Astrocyte (in vitro differentiated cells and primary cell): ENCODE results near the gene BANP. TPM values are rescaled to one million over a fixed set of nuclear protein-coding genes. Genes with fewer than 3 reads are reported as not detected.
"Not testable (repeated sequence)": the region's sequence is repeated elsewhere in the genome, so short reads cannot be mapped to it uniquely, and the experiment has no call there.

Experiments used
- DNase-seq: peaks from one replicate; pipeline ENCODE4 v3.0.0-alpha.2; 2010; ENCODE audit warnings: low read depth
- FAIRE-seq: peaks from 2 replicates; lab custom pipeline; 2011; peaks lifted over from hg19 to GRCh38; lab: Jason Lieb, UNC
- H2AFZ ChIP-seq: 2 replicates; pipeline ENCODE4 v1.6.0; 2012; ENCODE audit warnings: low read depth, low read length, inconsistent platforms
- H3K27ac ChIP-seq: 2 replicates; pipeline ENCODE4 v1.5.1; 2011; ENCODE audit warnings: low read depth, low read length, inconsistent platforms
- H3K27me3 ChIP-seq: 2 replicates; pipeline ENCODE4 v1.6.0; 2011; ENCODE audit warnings: low read length, inconsistent platforms; ENCODE audit not compliant: insufficient read depth
- H3K36me3 ChIP-seq: 2 replicates; pipeline ENCODE4 v1.5.1; 2011; ENCODE audit warnings: low read length, inconsistent platforms; ENCODE audit not compliant: insufficient read depth
- H3K4me1 ChIP-seq: 2 replicates; pipeline ENCODE4 v1.5.1; 2011; ENCODE audit warnings: low read length, inconsistent platforms; ENCODE audit not compliant: insufficient read depth
- H3K4me2 ChIP-seq: 2 replicates; pipeline ENCODE4 v1.6.0; 2012; ENCODE audit warnings: low read length, inconsistent platforms
- H3K4me3 ChIP-seq: 2 replicates; pipeline ENCODE4 v1.5.1; 2011; ENCODE audit warnings: low read depth, mild to moderate bottlenecking, low read length, inconsistent platforms; ENCODE audit not compliant: insufficient read depth
- H3K79me2 ChIP-seq: 2 replicates; pipeline ENCODE4 v1.6.0; 2012; ENCODE audit warnings: mild to moderate bottlenecking, low read length, inconsistent platforms; ENCODE audit not compliant: insufficient read depth
- H3K9ac ChIP-seq: 2 replicates; pipeline ENCODE4 v1.6.0; 2012; ENCODE audit warnings: mild to moderate bottlenecking, low read length, inconsistent platforms
- H3K9me3 ChIP-seq: 2 replicates; pipeline ENCODE4 v1.5.1; 2012; ENCODE audit warnings: low read depth, mild to moderate bottlenecking, low read length, inconsistent platforms; ENCODE audit not compliant: insufficient read depth
- H4K20me1 ChIP-seq: 2 replicates; pipeline ENCODE4 v1.6.0; 2012; ENCODE audit warnings: low read length, inconsistent platforms; ENCODE audit not compliant: insufficient read depth
- H3K27ac Mint-ChIP-seq: one replicate; pipeline ENCODE4 v1.8.0; 2021; ENCODE audit warnings: mild to moderate bottlenecking, mixed read lengths; ENCODE audit not compliant: unreplicated experiment
- H3K27me3 Mint-ChIP-seq: one replicate; pipeline ENCODE4 v1.8.0; 2021; ENCODE audit warnings: low read depth, mixed read lengths; ENCODE audit not compliant: unreplicated experiment
- H3K36me3 Mint-ChIP-seq: one replicate; pipeline ENCODE4 v1.8.0; 2021; ENCODE audit warnings: low read depth, mixed read lengths; ENCODE audit not compliant: unreplicated experiment
- H3K4me1 Mint-ChIP-seq: one replicate; pipeline ENCODE4 v1.8.0; 2021; ENCODE audit warnings: low read depth, mixed read lengths; ENCODE audit not compliant: unreplicated experiment
- H3K4me3 Mint-ChIP-seq: one replicate; pipeline ENCODE4 v1.8.0; 2021; ENCODE audit warnings: mild to moderate bottlenecking, moderate library complexity, mixed read lengths; ENCODE audit not compliant: unreplicated experiment
- H3K9me3 Mint-ChIP-seq: one replicate; pipeline ENCODE4 v1.8.0; 2021; ENCODE audit warnings: mild to moderate bottlenecking, mixed read lengths; ENCODE audit not compliant: unreplicated experiment
- EZH2 ChIP-seq: IDR thresholded peaks from 2 replicates; pipeline ENCODE4 v1.6.1; 2012; ENCODE audit warnings: mild to moderate bottlenecking, low read length, inconsistent platforms; ENCODE audit not compliant: insufficient read depth
- total RNA-seq: library from RNA; stranded (reverse); gene quantifications from 2 replicates; pipeline ENCODE4 v1.2.1, GENCODE V29; 2021
- TF ChIP-seq, protein P1 (sequence below): IDR thresholded peaks from 2 replicates; pipeline ENCODE4 v1.5.1; 2011; ENCODE audit warnings: low read depth, mild to moderate bottlenecking, inconsistent platforms, low read length, moderate library complexity; ENCODE audit not compliant: insufficient read depth

BANP gene
- total RNA-seq, 1 donor from 2014 or later, result 28.9 TPM

DNA sequence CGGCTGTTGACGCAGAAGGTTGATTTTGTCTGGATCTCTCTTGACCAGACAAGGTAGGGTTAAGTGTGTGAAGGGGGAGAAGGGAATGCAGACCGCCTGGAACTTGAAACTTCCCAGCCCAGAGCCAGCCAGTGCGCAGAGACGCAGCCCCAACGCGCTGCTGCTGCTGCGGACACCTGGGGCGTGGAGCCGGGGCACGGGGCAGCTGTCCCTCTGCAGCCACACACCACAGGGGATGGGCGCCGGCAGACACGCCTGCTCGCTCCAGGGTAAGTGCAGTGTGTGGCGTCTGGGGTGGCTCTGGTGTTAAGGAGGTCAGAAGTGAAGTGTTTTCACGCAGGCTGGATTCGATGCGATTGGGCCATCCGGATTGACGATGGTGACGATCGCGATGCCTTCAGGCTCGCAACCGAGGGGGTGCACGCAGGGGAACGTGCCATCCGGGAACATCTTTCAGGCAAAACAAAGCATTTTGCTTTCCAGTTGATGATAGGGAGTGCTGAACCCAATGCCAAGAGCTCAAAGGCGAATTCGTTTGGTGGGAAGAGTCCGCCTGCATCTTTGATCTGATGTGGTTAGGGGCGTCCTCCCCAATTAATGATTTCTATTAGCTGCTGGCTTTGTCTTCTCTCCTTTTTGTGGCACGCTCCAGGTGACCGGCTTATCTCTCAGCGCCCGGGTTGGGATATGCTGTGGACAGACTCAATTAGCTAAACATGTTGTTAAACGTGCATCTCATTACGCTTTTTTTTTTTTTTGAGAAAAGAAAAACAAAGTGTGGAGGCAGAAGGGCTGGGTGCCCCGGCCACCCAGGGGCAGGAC, 149.8 kb downstream of the BANP start:
- not testable (repeated sequence) for H3K9me3 Mint-ChIP-seq

DNA sequence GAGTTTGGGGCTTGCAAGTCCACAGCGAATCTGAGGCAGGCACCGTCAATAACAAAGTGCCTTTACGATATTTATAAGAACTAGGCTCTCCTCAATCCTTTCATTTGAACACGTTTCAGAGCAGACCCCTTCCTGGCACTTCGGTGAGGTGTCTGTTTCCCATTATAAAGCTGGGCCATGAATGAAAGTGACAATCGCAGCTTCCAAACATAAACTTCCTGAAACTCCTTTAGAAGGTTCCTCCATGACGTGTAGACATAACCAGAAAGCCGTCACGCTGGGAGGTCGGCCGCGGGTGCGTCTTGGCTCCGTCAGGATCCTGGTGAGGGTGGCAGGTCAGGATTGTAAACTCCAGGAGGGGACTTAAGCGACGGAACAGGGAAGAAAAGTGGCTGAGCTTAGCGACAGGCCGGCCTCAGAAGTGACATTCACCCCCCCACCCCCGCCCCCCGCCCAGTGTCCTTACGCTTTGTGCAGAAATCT, 150.4 kb downstream of the BANP start:
- not testable (repeated sequence) for H3K79me2 ChIP-seq, H3K4me1 ChIP-seq, H3K9me3 Mint-ChIP-seq, FAIRE-seq, H3K27ac ChIP-seq, DNase-seq, H3K9me3 ChIP-seq, H3K4me3 Mint-ChIP-seq, H4K20me1 ChIP-seq, H3K36me3 Mint-ChIP-seq, H3K36me3 ChIP-seq, H3K27ac Mint-ChIP-seq, H2AFZ ChIP-seq, H3K9ac ChIP-seq, H3K4me3 ChIP-seq, H3K4me1 Mint-ChIP-seq
- peaks cover 27% of the 10 kb centered on the region for H3K27me3 Mint-ChIP-seq
- peak overlapping the region; percentile 70 for H3K4me2 ChIP-seq
- peaks cover 16% of the 10 kb centered on the region for H3K27me3 ChIP-seq

More for the DNA sequence above, 149.8 kb downstream of the BANP start:
- H3K27ac Mint-ChIP-seq, H4K20me1 ChIP-seq, H3K4me1 ChIP-seq, H3K9ac ChIP-seq, H2AFZ ChIP-seq, H3K36me3 ChIP-seq, H3K79me2 ChIP-seq, H3K27ac ChIP-seq, H3K4me1 Mint-ChIP-seq, H3K36me3 Mint-ChIP-seq, H3K4me3 Mint-ChIP-seq, DNase-seq: not testable (repeated sequence)
- peaks cover 27% of the 10 kb centered on the region for H3K27me3 Mint-ChIP-seq
- Histone ChIP-seq H3K27me3 (peaks cover 16% of the 10 kb centered on the region), H3K4me2 (peak overlapping the region; percentile 70), H3K9me3 (peaks cover 13% of the 10 kb centered on the region), H3K4me3 (peak overlapping the region; percentile 1)
- peak; percentile 43 for FAIRE-seq
- peak; percentile 49 for TF ChIP-seq EZH2

DNA sequence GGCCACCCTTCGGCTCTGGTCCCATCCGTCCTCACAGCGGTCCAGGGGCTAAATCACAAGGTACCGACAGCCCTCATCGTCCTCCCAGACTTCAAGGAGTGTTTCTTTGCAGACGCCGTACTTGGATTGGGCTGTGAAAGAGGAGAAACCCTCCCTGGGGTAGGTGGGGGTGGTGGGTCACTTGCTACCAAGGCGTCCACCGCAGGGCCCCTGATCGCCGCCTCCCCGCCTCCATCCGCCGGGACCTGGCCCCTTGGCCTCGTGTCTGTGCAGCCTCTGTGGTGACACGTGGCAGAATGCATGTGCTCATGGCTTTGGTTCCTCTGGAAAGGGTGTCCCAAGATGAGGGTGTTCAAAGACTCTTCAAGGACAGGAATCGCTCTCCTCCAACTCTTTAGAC, 151.4 kb downstream of the BANP start:
- FAIRE-seq, result no peak
- H3K9me3 Mint-ChIP-seq, result peaks cover 2% of the 10 kb centered on the region
- H3K27ac ChIP-seq, result no peak overlapping the region

DNA sequence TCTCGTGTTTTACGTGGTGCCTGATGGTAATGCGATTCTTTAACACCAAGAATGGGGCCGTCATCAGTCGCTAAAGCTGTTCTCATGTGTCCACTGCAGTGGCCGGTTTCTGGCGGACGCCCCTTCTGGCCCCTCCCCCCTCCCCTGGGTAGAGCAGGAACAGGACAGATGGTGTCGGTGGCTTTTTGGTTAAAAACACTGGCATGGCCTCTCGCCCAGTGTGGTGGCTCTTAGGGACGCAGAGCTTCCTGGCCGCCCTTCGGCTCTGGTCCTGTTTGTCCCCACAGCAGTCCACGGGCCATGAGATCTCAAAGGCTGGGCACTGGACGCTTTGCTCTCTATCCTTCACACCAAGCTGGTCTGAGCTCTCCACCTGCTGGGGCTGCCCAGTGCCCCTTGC, 151.8 kb downstream of the BANP start:
- no peak overlapping the region for H2AFZ ChIP-seq

More for the DNA sequence above, 151.4 kb downstream of the BANP start:
- H3K36me3 Mint-ChIP-seq, result peaks cover 1% of the 10 kb centered on the region
- no peaks in the 10 kb centered on the region for H3K79me2 ChIP-seq
- no peak overlapping the region for H3K4me3 ChIP-seq
- H4K20me1 ChIP-seq, result no peaks in the 10 kb centered on the region
- H3K9ac ChIP-seq, result no peak overlapping the region
- H3K27ac Mint-ChIP-seq, result no peak overlapping the region
- H3K27me3 ChIP-seq, result peaks cover 16% of the 10 kb centered on the region
- no peaks in the 10 kb centered on the region for H3K4me1 Mint-ChIP-seq
- peaks cover 4% of the 10 kb centered on the region for H3K9me3 ChIP-seq
- no peak for TF ChIP-seq EZH2
- H3K4me2 ChIP-seq, result no peak overlapping the region
- H3K4me1 ChIP-seq, result peaks cover 6% of the 10 kb centered on the region
- no peak overlapping the region for H2AFZ ChIP-seq
- DNase-seq, result no peak
- peaks cover 33% of the 10 kb centered on the region for H3K27me3 Mint-ChIP-seq
- no peak overlapping the region for H3K4me3 Mint-ChIP-seq
- H3K36me3 ChIP-seq, result no peaks in the 10 kb centered on the region

More for the DNA sequence above, 151.8 kb downstream of the BANP start:
- Histone ChIP-seq H3K9me3 (peaks cover 4% of the 10 kb centered on the region), H3K4me3 (no peak overlapping the region), H3K27ac (no peak overlapping the region), H3K79me2 (no peaks in the 10 kb centered on the region), H3K4me2 (no peak overlapping the region), H3K27me3 (peaks cover 16% of the 10 kb centered on the region), H4K20me1 (no peaks in the 10 kb centered on the region), H3K9ac (no peak overlapping the region), H3K36me3 (no peaks in the 10 kb centered on the region), H3K4me1 (peaks cover 6% of the 10 kb centered on the region)
- peaks cover 2% of the 10 kb centered on the region for H3K9me3 Mint-ChIP-seq
- peaks cover 34% of the 10 kb centered on the region for H3K27me3 Mint-ChIP-seq
- no peaks in the 10 kb centered on the region for H3K4me1 Mint-ChIP-seq
- peaks cover 1% of the 10 kb centered on the region for H3K36me3 Mint-ChIP-seq
- H3K4me3 Mint-ChIP-seq, result no peak overlapping the region
- FAIRE-seq, result no peak
- DNase-seq, result no peak
- H3K27ac Mint-ChIP-seq, result no peak overlapping the region
- TF ChIP-seq EZH2, result no peak
- TF ChIP-seq, protein P1, sequence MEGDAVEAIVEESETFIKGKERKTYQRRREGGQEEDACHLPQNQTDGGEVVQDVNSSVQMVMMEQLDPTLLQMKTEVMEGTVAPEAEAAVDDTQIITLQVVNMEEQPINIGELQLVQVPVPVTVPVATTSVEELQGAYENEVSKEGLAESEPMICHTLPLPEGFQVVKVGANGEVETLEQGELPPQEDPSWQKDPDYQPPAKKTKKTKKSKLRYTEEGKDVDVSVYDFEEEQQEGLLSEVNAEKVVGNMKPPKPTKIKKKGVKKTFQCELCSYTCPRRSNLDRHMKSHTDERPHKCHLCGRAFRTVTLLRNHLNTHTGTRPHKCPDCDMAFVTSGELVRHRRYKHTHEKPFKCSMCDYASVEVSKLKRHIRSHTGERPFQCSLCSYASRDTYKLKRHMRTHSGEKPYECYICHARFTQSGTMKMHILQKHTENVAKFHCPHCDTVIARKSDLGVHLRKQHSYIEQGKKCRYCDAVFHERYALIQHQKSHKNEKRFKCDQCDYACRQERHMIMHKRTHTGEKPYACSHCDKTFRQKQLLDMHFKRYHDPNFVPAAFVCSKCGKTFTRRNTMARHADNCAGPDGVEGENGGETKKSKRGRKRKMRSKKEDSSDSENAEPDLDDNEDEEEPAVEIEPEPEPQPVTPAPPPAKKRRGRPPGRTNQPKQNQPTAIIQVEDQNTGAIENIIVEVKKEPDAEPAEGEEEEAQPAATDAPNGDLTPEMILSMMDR, result no peak
